ENCODE data around the gene NCK2.

NCK2 gene

GRCh38 chr2:105760191-105760590, 15.5 kb downstream of the NCK2 start:
- Histone ChIP-seq H3K9ac (ENCODE audit: low read length) (no peak overlapping the region), H3K27me3 (replicated peaks; ENCODE audit: control insufficient read depth, insufficient read depth, low read length) (no peaks in the 10 kb centered on the region), H3K4me1 (ENCODE audit: control insufficient read depth, insufficient read depth, low read length) (no peaks in the 10 kb centered on the region), H3K4me3 (ENCODE audit: low read length) (no peak overlapping the region), H3K36me3 (ENCODE audit: control insufficient read depth, insufficient read depth, low read length, severe bottlenecking) (no peaks in the 10 kb centered on the region), H3K9me3 (ENCODE audit: control insufficient read depth, low read length) (no peaks in the 10 kb centered on the region)
- DNase-seq (ENCODE audit: low read depth), result no peak

GRCh38 chr2:105760639-105761337, 16.1 kb downstream of the NCK2 start:
- Histone ChIP-seq H3K27me3 (replicated peaks; ENCODE audit: control insufficient read depth, insufficient read depth, low read length) (no peaks in the 10 kb centered on the region), H3K9me3 (ENCODE audit: control insufficient read depth, low read length) (no peaks in the 10 kb centered on the region), H3K9ac (ENCODE audit: low read length) (no peak overlapping the region), H3K4me3 (ENCODE audit: low read length) (no peak overlapping the region), H3K36me3 (ENCODE audit: control insufficient read depth, insufficient read depth, low read length, severe bottlenecking) (no peaks in the 10 kb centered on the region), H3K4me1 (ENCODE audit: control insufficient read depth, insufficient read depth, low read length) (no peaks in the 10 kb centered on the region)
- no peak for DNase-seq (ENCODE audit: low read depth)

DNA sequence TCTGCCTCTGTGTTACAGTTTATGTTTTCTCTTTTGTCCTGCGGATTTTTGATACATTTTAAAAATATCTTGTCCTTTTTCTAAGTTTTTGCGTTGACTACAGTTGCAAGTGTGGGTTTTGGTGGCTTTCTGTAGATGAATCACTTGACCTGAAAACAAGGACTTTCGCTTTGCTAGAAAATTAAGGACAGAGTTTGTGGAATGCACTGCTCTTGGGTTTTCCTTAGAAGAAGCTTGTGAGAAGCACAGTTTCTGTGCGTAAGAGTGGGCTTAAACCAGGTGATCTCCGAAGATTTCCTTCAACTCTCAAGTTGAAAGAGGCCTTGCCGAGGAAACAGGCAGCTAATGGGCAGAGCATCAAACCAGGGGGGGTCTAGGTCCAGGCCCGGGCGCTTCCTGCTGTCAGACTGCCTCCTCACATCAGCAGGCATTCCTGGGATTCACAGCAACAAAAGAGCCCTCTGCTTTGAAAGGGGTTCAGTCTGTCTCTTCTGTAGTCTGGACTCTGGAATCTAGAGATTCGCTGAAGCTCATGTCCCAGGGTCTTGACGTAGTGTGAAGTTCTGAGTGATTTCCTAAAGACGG, 17.3 kb downstream of the NCK2 start:
- DNase-seq (ENCODE audit: low read depth), result peak; percentile 26
- H3K9ac ChIP-seq (ENCODE audit: low read length), result no peak overlapping the region
- H3K4me1 ChIP-seq (ENCODE audit: control insufficient read depth, insufficient read depth, low read length), result no peaks in the 10 kb centered on the region
- H3K27me3 ChIP-seq (replicated peaks; ENCODE audit: control insufficient read depth, insufficient read depth, low read length), result no peaks in the 10 kb centered on the region
- H3K36me3 ChIP-seq (ENCODE audit: control insufficient read depth, insufficient read depth, low read length, severe bottlenecking), result no peaks in the 10 kb centered on the region
- no peak overlapping the region for H3K4me3 ChIP-seq (ENCODE audit: low read length)
- no peaks in the 10 kb centered on the region for H3K9me3 ChIP-seq (ENCODE audit: control insufficient read depth, low read length)

DNA sequence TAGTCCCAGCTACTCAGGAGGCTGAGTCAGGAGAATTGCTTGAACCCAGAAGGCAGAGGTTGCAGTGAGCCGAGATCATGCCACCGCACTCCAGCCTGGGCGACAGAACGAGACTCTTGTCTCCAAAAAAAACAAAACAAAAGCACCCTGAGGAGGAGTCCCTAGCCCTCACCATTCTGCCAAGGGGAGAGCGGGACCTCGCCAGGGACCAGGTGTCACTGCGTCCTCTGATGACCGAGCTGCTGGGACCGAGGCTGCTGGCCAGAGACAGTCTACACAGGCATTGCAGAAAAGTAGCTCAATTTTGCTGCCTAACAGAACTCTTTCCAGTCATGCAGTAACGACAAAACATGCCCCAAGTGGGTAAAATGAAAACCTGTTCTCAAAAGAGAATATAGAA, 18.4 kb downstream of the NCK2 start:
- DNase-seq (ENCODE audit: low read depth), result no peak
- H3K4me3 ChIP-seq (ENCODE audit: low read length), result no peak overlapping the region
- peaks cover 3% of the 10 kb centered on the region for H3K36me3 ChIP-seq (ENCODE audit: control insufficient read depth, insufficient read depth, low read length, severe bottlenecking)
- H3K9ac ChIP-seq (ENCODE audit: low read length), result no peak overlapping the region
- H3K4me1 ChIP-seq (ENCODE audit: control insufficient read depth, insufficient read depth, low read length), result no peaks in the 10 kb centered on the region
- no peaks in the 10 kb centered on the region for H3K9me3 ChIP-seq (ENCODE audit: control insufficient read depth, low read length)
- H3K27me3 ChIP-seq (replicated peaks; ENCODE audit: control insufficient read depth, insufficient read depth, low read length), result no peaks in the 10 kb centered on the region

DNA sequence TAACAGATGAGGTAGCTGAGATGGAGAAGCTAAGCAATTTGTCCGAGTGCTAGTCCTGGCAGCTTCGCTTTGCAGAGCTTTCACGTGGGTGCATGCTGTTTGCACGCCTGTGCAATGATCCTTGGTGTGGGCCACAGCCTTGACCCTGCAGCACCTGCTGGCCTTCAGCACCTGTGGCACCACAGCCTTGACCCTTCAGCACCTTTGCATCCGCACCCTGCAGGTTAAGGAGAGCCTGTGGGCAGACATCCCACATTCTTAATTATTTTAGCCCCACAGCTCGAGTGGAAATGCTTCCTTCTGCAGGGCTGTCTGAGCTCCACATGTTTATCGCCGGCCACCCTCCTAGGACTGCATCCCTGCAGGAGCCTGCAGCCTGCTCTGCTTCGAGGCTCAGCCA, 19.3 kb downstream of the NCK2 start:
- peaks cover 3% of the 10 kb centered on the region for H3K36me3 ChIP-seq (ENCODE audit: control insufficient read depth, insufficient read depth, low read length, severe bottlenecking)
- no peak overlapping the region for H3K9ac ChIP-seq (ENCODE audit: low read length)
- H3K27me3 ChIP-seq (replicated peaks; ENCODE audit: control insufficient read depth, insufficient read depth, low read length), result no peaks in the 10 kb centered on the region
- no peak for DNase-seq (ENCODE audit: low read depth)
- H3K4me3 ChIP-seq (ENCODE audit: low read length), result no peak overlapping the region
- H3K9me3 ChIP-seq (ENCODE audit: control insufficient read depth, low read length), result no peaks in the 10 kb centered on the region
- H3K4me1 ChIP-seq (ENCODE audit: control insufficient read depth, insufficient read depth, low read length), result no peaks in the 10 kb centered on the region

DNA sequence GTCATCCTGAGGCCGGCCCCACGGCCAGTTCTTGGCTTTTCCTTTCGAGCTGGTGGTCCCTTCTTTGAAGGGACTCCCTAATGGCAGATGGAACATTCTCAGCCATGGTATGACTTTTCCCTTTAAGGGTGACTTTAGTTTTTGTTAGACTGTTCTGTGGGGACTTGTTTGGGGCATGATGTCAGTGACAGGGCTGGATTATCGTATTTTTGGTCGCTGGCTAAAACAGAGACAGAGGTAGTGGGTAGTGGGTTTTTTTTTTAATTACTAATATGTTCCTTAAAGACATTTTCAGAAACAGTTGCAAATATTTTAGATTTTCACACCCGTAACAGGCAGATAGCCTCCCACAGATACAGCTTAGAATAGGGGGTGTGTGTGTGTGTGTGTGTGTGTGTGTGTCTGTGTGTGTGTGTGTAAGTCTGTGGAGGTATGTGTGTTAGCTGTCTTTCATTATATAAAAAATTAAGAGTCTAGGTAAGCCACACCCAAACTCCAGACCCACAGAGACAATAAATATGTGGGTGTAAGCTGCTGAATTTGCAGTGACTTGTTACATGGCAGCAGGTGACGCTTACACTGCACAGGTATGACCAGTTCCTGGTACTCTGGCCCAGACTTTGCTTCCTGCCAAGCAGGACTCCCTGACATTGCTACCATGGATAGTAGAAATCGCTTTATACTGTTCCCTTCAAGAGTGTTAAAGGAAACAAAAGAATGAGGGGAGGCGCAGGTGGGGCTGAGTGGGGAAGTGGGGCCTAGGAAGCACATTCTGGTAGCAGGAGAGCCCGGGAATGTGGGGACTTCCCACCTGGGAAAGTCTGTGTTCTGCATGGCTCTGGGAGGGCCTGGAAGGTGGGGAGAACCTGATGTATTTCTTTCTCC, 20.9 kb downstream of the NCK2 start:
- no peaks in the 10 kb centered on the region for H3K9me3 ChIP-seq (ENCODE audit: control insufficient read depth, low read length)
- H3K4me1 ChIP-seq (ENCODE audit: control insufficient read depth, insufficient read depth, low read length), result no peaks in the 10 kb centered on the region
- H3K4me3 ChIP-seq (ENCODE audit: low read length), result no peak overlapping the region
- H3K27me3 ChIP-seq (replicated peaks; ENCODE audit: control insufficient read depth, insufficient read depth, low read length), result no peaks in the 10 kb centered on the region
- no peak overlapping the region for H3K9ac ChIP-seq (ENCODE audit: low read length)
- peaks cover 3% of the 10 kb centered on the region for H3K36me3 ChIP-seq (ENCODE audit: control insufficient read depth, insufficient read depth, low read length, severe bottlenecking)
- no peak for DNase-seq (ENCODE audit: low read depth)

DNA sequence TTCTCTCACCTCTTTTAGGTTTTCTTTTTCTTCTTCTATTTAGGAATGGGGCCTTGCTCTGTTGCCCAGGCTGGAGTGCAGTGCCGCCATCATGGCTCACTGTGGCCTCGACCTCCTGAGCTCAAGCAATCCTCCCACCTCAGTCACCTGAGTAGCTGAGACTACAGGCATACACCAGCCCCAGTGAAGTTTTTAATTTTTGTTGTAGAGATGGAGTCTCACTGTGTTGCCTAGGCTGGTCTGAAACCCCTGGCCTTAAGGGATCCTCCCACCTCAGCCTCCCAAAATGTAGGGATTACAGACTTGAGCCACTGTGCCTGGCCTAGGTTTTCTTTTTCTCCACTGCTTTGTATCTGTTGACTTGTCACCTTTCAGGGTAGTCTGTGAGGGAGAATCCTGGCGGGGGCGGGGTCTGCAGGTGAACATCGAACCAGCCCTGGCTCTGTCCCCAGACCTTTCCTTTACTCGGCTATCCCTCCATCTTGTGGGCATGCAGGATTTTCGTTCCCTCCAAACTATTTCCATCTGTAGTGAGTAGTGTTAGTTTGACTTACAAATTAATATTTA, 21.7 kb downstream of the NCK2 start:
- peaks cover 3% of the 10 kb centered on the region for H3K36me3 ChIP-seq (ENCODE audit: control insufficient read depth, insufficient read depth, low read length, severe bottlenecking)
- no peak for DNase-seq (ENCODE audit: low read depth)
- H3K27me3 ChIP-seq (replicated peaks; ENCODE audit: control insufficient read depth, insufficient read depth, low read length), result no peaks in the 10 kb centered on the region
- no peak overlapping the region for H3K9ac ChIP-seq (ENCODE audit: low read length)
- H3K4me3 ChIP-seq (ENCODE audit: low read length), result no peak overlapping the region
- no peaks in the 10 kb centered on the region for H3K9me3 ChIP-seq (ENCODE audit: control insufficient read depth, low read length)
- H3K4me1 ChIP-seq (ENCODE audit: control insufficient read depth, insufficient read depth, low read length), result no peaks in the 10 kb centered on the region

DNA sequence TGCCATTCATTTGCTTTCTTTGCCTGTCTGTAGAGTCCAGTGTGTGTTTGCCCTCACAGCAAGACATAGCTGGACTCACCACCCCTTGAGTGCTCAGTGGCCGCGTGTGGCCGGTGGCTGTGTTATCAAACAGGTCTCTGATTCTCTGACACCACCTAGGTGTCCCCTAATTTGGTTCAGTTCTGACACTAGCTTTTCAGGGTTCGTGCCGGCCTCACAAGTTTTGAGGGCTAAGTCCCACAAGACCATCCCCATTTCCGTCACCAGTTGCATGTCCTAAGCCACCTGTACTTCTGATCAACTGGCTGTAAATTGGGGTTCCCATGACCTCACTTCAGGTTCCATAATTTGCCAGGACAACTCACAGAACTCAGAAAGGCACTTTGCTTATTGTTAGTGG, 23.5 kb downstream of the NCK2 start:
- peaks cover 4% of the 10 kb centered on the region for H3K4me1 ChIP-seq (ENCODE audit: control insufficient read depth, insufficient read depth, low read length)
- no peaks in the 10 kb centered on the region for H3K9me3 ChIP-seq (ENCODE audit: control insufficient read depth, low read length)
- no peak for DNase-seq (ENCODE audit: low read depth)
- no peak overlapping the region for H3K4me3 ChIP-seq (ENCODE audit: low read length)
- H3K36me3 ChIP-seq (ENCODE audit: control insufficient read depth, insufficient read depth, low read length, severe bottlenecking), result peaks cover 3% of the 10 kb centered on the region
- no peaks in the 10 kb centered on the region for H3K27me3 ChIP-seq (replicated peaks; ENCODE audit: control insufficient read depth, insufficient read depth, low read length)
- no peak overlapping the region for H3K9ac ChIP-seq (ENCODE audit: low read length)

GRCh38 chr2:105768961-105769452, 24.3 kb downstream of the NCK2 start:
- Histone ChIP-seq H3K4me3 (ENCODE audit: low read length) (no peak overlapping the region), H3K27me3 (replicated peaks; ENCODE audit: control insufficient read depth, insufficient read depth, low read length) (no peaks in the 10 kb centered on the region), H3K9me3 (ENCODE audit: control insufficient read depth, low read length) (no peaks in the 10 kb centered on the region), H3K9ac (ENCODE audit: low read length) (no peak overlapping the region), H3K4me1 (ENCODE audit: control insufficient read depth, insufficient read depth, low read length) (peaks cover 4% of the 10 kb centered on the region), H3K36me3 (ENCODE audit: control insufficient read depth, insufficient read depth, low read length, severe bottlenecking) (peaks cover 3% of the 10 kb centered on the region)
- no peak for DNase-seq (ENCODE audit: low read depth)

DNA sequence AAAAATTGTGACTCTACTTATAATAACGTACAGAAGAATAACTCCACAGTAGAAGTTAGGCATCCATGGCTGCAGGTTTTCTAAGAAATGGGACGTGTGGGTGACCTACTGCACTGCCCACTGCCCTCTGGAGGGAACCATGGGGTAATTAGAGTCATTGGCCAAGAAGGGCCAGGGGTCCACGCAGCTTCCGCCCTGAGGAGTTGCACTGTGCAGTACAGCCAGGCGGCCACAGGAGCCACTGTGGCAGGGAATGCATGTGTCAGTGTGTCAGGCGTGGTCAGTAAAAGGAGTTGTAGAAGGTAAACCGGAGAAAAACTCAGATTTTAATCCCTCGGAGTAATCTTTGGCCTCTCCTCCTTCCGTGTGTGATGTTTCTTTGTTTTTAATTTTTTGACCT, 24.8 kb downstream of the NCK2 start:
- Histone ChIP-seq H3K4me3 (ENCODE audit: low read length) (no peak overlapping the region), H3K9me3 (ENCODE audit: control insufficient read depth, low read length) (no peaks in the 10 kb centered on the region)
- DNase-seq (ENCODE audit: low read depth), result no peak

GRCh38 chr2:105770149-105770548, 25.4 kb downstream of the NCK2 start:
- Histone ChIP-seq H3K9ac (ENCODE audit: low read length) (no peak overlapping the region), H3K36me3 (ENCODE audit: control insufficient read depth, insufficient read depth, low read length, severe bottlenecking) (peaks cover 3% of the 10 kb centered on the region), H3K27me3 (replicated peaks; ENCODE audit: control insufficient read depth, insufficient read depth, low read length) (no peaks in the 10 kb centered on the region), H3K4me3 (ENCODE audit: low read length) (no peak overlapping the region), H3K9me3 (ENCODE audit: control insufficient read depth, low read length) (no peaks in the 10 kb centered on the region), H3K4me1 (ENCODE audit: control insufficient read depth, insufficient read depth, low read length) (peaks cover 4% of the 10 kb centered on the region)
- no peak for DNase-seq (ENCODE audit: low read depth)

More for the DNA sequence above, 24.8 kb downstream of the NCK2 start:
- peaks cover 3% of the 10 kb centered on the region for H3K36me3 ChIP-seq (ENCODE audit: control insufficient read depth, insufficient read depth, low read length, severe bottlenecking)
- no peak overlapping the region for H3K9ac ChIP-seq (ENCODE audit: low read length)
- peaks cover 4% of the 10 kb centered on the region for H3K4me1 ChIP-seq (ENCODE audit: control insufficient read depth, insufficient read depth, low read length)
- H3K27me3 ChIP-seq (replicated peaks; ENCODE audit: control insufficient read depth, insufficient read depth, low read length), result no peaks in the 10 kb centered on the region
